ENCODE data around the gene HLA-DRB1. TPM values are rescaled to one million over a fixed set of nuclear protein-coding genes. Genes with fewer than 3 reads are reported as not detected.

The HLA-DRB1 gene
- total and polyA plus RNA-seq, 5 donors from 2014 or later: 95.6 to 306 (median 238) TPM

Other genes with a start within 250 kb of the HLA-DRB1 start
- not detected for gene TSBP1, start 217.9 kb downstream of the HLA-DRB1 start, total RNA-seq
- gene TSBP1, start 217.9 kb downstream of the HLA-DRB1 start, polyA plus RNA-seq: not detected
- not detected for gene BTNL2, start 182.7 kb downstream of the HLA-DRB1 start, total RNA-seq
- not detected for gene BTNL2, start 182.7 kb downstream of the HLA-DRB1 start, polyA plus RNA-seq
- 100 TPM for gene HLA-DRA, start 150.0 kb downstream of the HLA-DRB1 start, total RNA-seq
- gene HLA-DRA, start 150.0 kb downstream of the HLA-DRB1 start, polyA plus RNA-seq: 100 to 1,000 TPM; 118 to 296 (median 179) TPM
- gene HLA-DRB5, start 59.6 kb downstream of the HLA-DRB1 start, total RNA-seq: 57.6 TPM
- gene HLA-DRB5, start 59.6 kb downstream of the HLA-DRB1 start, polyA plus RNA-seq: 10 to 100 TPM in 1 of 4 donors, 1 to 10 TPM in 3; 2.7 to 39.2 (median 3.1) TPM
- 20.3 TPM for gene HLA-DQA1, start 47.6 kb upstream of the HLA-DRB1 start, total RNA-seq
- 10 to 100 TPM in 3 of 4 donors, 1 to 10 TPM in 1; 4.2 to 86.7 (median 21.8) TPM for gene HLA-DQA1, start 47.6 kb upstream of the HLA-DRB1 start, polyA plus RNA-seq
- 204 TPM for gene HLA-DQB1, start 76.8 kb upstream of the HLA-DRB1 start, total RNA-seq
- gene HLA-DQB1, start 76.8 kb upstream of the HLA-DRB1 start, polyA plus RNA-seq: 100 to 1,000 TPM in 2 of 4 donors, 10 to 100 TPM in 1, 1 to 10 TPM in 1; 6.1 to 234 (median 99.9) TPM
- gene HLA-DQA2, start 151.5 kb upstream of the HLA-DRB1 start, total RNA-seq: 0.32 TPM
- gene HLA-DQA2, start 151.5 kb upstream of the HLA-DRB1 start, polyA plus RNA-seq: 1 to 10 TPM in 3 of 4 donors, not detected in 1; 1.5 to 2.8 (median 2.2) TPM
- 5.4 TPM for gene HLA-DQB2, start 173.7 kb upstream of the HLA-DRB1 start, total RNA-seq
- gene HLA-DQB2, start 173.7 kb upstream of the HLA-DRB1 start, polyA plus RNA-seq: 1 to 10 TPM in 2 of 4 donors, not detected in 2; 3.7 to 3.8 TPM
- gene HLA-DOB, start 227.2 kb upstream of the HLA-DRB1 start, total RNA-seq: 6.8 TPM
- gene HLA-DOB, start 227.2 kb upstream of the HLA-DRB1 start, polyA plus RNA-seq: 1 to 10 TPM in 2 of 4 donors, under 1 TPM in 2; 0.31 to 4.3 (median 1.6) TPM
- gene TAP2, start 248.9 kb upstream of the HLA-DRB1 start, total RNA-seq: 165 TPM
- 10 to 100 TPM in 3 of 4 donors, 1 to 10 TPM in 1; 7.2 to 56.3 (median 31.9) TPM for gene TAP2, start 248.9 kb upstream of the HLA-DRB1 start, polyA plus RNA-seq